Amniotic epithelial cell (primary cell): Measurements from ENCODE around the gene TFEC.
"Not testable (repeated sequence)": the region's sequence is repeated elsewhere in the genome, so short reads cannot be mapped to it uniquely, and the experiment has no call there.

Experiments used
- DNase-seq: peaks from one replicate; pipeline ENCODE4 v3.0.0-alpha.2; 2010; ENCODE audit warnings: low read depth

Gene TFEC

DNA sequence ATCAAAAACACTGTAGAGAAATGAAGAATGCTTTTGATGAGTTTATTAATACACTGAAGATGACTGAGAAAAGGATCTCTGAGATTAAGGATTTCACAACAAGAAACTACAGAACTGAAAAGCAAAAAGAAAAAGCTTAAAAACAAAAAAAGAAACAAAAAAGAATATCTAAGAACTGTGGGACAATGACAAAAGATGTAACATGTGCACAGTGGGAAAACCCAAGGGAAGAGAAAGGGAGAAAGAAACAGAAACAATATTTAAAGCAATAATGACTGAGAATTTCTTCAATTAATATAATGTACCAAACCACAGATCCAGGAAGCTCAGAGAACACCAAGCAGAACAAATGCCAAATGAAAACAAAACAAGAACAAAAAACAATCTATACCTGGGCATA lies 42.2 kb downstream of the TFEC start:
- no peak for DNase-seq

DNA sequence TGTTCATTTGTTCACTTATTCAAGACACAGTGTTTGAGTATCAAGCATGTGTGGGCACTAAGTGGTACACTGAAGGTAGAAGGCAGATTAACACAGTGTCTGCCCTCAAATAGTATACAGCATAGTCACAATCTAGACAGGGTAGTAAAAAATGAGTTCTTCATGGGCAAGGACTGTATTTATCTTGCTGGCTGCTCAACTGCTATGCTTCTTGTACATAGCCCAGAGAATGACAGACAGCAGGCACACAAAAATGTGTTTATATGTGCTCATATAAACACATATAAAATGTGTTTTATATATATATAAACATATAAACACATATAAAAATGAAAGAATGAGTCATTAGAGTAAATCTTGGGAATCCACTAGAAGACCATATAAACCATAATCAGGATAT lies 43.1 kb downstream of the TFEC start:
- DNase-seq: no peak

DNA sequence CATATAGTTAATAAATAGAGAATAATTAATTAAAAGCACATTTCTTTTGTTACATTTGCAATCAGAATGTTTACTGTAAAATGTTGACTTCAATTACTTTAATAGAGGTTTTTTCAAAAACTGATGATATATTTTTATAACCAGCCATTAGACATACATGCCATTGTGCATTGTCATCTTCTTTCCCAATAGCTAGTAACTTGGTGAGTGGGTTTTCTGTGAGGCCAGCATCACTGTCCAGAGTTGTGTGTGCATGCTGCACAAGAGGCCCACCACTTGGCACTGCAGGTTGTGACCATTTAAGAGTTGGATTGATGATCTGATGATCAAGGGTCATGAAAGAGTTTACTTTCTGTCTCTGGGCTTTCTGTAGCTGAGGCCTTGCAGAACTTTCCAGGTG lies 46.5 kb downstream of the TFEC start:
- peak; percentile 18 for DNase-seq

- DNase-seq: no peak
Observed at GRCh38 chr7:115980159-115980558, 50.4 kb downstream of the TFEC start.

GRCh38 chr7:115976651-115977050 lies 53.9 kb downstream of the TFEC start:
- DNase-seq: peak; percentile 47

GRCh38 chr7:115975766-115976165 lies 54.8 kb downstream of the TFEC start:
- DNase-seq: peak; percentile 57

GRCh38 chr7:115973406-115973805 lies 57.2 kb downstream of the TFEC start:
- peak; percentile 73 for DNase-seq

- DNase-seq: no peak
Observed at GRCh38 chr7:115971506-115971905, 59.1 kb downstream of the TFEC start.

DNA sequence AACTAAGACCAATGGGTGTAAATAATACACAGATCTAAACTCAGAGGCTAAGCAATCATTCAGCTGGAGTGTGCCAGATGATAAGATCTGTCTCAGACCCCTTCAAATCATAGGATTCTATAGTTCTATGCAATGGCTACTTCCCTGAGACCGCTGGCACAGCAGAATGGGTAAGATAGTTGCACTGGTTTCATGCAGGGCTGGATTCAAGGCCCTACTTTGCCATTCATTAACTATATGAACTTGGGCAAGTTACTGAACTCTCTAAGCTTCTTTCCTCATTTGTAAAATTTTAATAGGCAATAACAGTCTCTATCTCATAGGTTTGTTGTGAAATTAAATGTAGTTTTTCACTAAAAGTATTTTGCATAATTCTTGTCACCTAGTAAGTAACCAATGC lies 62.0 kb downstream of the TFEC start:
- no peak for DNase-seq

- no peak for DNase-seq
Observed at GRCh38 chr7:115968171-115968570, 62.4 kb downstream of the TFEC start.

GRCh38 chr7:115965796-115966475 lies 64.6 kb downstream of the TFEC start:
- no peak for DNase-seq

DNA sequence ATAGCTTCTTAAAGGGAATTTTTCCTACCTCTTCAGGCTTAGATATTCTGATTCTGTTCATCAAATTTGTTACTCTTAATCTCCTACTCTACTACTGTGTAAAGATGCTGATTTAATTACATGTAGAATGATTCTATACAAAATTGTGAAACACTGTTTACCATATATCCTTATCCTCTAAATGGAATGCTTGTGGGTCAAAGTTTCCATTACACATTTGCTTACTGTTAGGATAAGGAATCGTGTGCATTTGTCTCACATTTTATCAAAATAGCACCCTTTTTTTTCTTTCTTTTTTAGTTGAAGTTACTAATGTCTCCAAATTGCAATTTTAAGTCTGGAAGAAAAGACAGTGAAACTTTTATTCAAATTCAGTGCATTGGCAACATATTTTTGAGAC lies 65.3 kb downstream of the TFEC start:
- DNase-seq: no peak

DNA sequence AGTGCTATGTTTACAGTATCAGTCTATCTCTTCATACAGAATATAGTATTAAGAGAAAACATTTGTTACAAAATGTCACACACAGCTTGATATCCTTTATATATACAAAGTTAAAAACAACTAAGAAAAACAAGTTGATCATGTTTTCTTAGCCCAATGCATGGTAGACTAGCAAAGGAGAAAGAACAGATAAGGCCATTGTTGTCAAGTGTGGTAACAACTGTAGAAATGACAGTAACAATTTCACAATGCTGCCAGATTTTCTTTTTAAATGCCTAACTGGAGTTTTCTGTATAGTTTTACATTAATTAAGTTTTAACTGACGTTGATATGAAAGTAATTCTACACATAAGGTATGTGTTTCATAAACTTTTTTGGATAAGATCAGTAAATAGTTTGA lies 65.8 kb downstream of the TFEC start:
- DNase-seq: no peak

DNA sequence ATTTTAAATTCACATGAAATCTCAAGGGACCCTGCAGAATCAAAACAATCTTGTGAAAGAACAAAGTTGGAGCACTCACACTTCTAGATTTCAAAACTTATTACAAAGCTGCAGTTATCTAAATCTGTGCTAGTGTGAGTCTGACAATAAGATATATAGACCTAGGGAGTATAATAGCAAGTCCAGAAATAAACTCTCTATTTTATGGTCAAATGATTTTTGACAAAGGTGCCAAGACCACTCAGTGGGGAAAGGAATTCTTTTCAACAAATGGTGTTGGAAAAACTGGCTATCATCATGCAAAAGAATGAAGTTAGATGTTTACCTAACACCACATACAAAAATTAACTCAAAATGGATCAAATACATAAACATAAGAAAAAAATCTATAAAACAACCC lies 68.2 kb downstream of the TFEC start:
- DNase-seq: no peak

DNA sequence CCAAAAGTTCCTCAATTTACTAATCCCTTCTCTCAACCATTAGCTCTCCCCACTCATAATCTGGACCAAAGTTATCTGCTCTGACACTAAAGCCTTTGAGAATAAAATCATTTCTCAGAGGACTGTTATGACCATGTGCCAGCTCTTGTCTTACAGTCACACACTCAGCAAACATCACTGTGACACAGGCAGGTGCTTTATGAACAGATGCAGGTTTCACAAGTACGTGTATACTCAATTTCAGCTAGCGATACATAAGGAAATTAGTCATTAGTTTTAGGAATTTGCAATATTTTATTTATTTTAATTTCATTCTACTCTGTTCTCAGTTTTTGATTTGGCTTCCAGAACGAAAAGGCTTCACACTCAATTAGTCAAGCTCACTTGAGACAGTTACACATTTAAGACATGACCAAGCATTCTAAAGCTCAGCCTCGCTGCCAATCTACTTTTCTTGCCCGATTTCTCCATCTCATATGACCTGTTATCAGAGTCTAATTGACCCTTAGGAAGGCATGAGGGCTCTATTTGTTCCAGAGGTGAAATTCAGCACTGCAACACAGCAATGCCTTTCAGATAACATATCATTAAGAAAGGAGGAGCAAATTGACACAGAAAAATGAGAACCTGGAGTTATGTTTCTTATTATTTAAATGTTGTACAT lies 76.8 kb downstream of the TFEC start:
- DNase-seq: no peak

GRCh38 chr7:115952832-115953231 lies 77.7 kb downstream of the TFEC start:
- DNase-seq: no peak

DNA sequence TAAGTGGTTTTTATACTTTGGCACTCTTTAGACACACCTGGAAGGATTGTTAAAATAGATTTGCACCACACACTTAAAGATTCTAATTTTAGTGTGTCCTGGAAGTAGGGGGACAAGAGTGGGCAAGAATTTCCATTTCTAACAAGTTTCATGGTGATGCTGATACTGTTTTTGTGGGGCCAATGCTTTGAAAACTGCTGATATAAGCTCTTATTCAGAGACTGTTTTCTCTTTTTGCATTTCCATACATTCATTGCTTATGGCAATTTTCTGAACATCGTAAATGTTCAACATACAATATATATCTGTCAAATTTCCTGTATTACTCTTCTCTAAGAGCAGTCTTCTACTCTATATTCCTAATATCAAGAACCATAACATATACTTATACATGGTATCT lies 79.0 kb downstream of the TFEC start:
- DNase-seq: no peak

DNA sequence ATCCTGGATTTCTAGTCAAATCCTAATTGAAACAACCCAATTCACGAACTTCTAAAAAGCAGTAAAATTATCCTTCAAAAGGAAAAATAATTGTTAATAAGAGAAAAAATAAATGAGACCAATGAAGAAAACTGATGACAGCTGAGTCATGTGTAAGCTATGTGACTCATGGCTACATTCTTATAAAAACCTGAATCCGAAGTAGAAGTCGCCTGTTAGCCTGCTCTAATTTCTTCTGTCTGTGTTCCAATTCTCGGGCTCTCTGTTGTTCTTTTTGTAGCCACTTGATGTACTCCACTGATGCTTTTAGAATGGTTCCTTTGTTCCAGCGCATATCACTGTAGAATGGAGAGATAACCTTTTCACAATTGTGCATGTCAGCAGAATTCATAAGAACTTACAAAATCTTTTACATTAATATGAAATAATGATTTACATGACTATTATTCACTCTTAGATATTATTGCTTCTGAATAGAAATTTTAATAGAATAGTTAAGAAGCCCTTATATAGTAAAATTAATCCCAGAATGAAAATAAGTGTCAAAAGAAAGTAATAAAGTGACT lies 88.8 kb downstream of the TFEC start:
- DNase-seq: peak; percentile 20

- DNase-seq: no peak
Observed at GRCh38 chr7:115940460-115941060, 90.0 kb downstream of the TFEC start.

DNA sequence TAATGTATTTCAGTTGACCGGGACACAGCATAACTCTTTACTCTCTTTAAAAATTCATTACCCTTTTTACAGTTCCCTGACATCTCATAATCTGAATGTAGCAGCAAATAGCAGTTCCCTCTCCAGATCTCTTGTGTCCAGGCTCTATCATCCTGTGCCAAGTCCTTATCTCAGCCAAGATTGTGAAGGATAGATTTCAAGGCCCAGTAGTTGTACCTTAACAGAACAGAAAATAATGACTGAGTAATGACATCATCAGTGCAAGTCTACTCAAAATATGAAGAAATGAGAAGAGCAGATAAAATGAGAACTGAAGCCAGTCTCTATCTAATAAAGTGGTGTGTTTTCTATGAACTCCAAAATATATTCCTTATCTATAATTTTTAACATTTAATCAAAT lies 92.6 kb downstream of the TFEC start:
- DNase-seq: peak; percentile 42

- no peak for DNase-seq
Observed at GRCh38 chr7:115933471-115933870, 97.1 kb downstream of the TFEC start.

- no peak for DNase-seq
Observed at GRCh38 chr7:115932880-115933279, 97.7 kb downstream of the TFEC start.

DNA sequence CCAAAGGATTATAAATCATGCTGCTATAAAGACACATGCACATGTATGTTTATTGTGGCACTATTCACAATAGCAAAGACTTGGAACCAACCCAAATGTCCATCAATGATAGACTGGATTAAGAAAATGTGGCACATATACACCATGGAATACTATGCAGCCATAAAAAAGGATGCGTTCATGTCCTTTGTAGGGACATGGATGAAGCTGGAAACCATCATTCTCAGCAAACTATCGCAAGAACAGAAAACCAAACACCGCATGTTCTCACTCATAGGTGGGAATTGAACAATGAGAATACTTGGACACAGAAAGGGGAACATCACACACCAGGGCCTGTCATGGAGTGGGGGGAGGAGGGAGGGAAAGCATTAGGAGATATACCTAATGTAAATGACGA lies 100.4 kb downstream of the TFEC start:
- not testable (repeated sequence) for DNase-seq
